Heart left ventricle (tissue), 16 donors: ENCODE data around the gene NCEH1. TPM values are rescaled to one million over a fixed set of nuclear protein-coding genes. Genes with fewer than 3 reads are reported as not detected.

Experiments
- ATAC-seq, 4 donors: fragments of 200-7000 bp; cut with Tn5 transposase; one replicate each; pipeline ENCODE4 v1.9.1; 2020 to 2022; ENCODE audit warnings: moderate library complexity in 4 of 4, mild to moderate bottlenecking in 3 of 4, moderate number of reproducible peaks in 1 of 4
- DNase-seq, 5 donors: peaks; one replicate each; pipeline ENCODE4 v3.0.0-alpha.2; 2020
- H3K27ac ChIP-seq, 12 donors: fragments of 200-600 bp; sonication (generic) in 4 of 12; one replicate each; pipeline versions ENCODE4 v1.5.0 to v1.8.0; 2016 to 2022; ENCODE audit warnings: mild to moderate bottlenecking in 2 of 12
- H3K27me3 ChIP-seq, 9 donors: fragments of 200-600 bp; sonication (generic) in 2 of 9; one replicate each; pipeline versions ENCODE4 v1.5.1 to v1.8.0; 2016 to 2022; ENCODE audit warnings: mild to moderate bottlenecking in 3 of 9
- H3K36me3 ChIP-seq, 9 donors: fragments of 200-600 bp; sonication (generic) in 2 of 9; one replicate each; pipeline versions ENCODE4 v1.5.0 to v1.8.0; 2018 to 2022; ENCODE audit warnings: mild to moderate bottlenecking in 2 of 9
- H3K4me1 ChIP-seq, 12 donors: fragments of 200-600 bp; sonication (generic) in 4 of 12; one replicate each; pipeline versions ENCODE4 v1.5.0 to v1.8.0; 2016 to 2022; ENCODE audit warnings: mild to moderate bottlenecking in 3 of 12
- H3K4me3 ChIP-seq, 12 donors: fragments of 200-600 bp; sonication (generic) in 4 of 12; one replicate each; pipeline versions ENCODE4 v1.5.0 to v1.8.0; 2017 to 2022; ENCODE audit warnings: mild to moderate bottlenecking in 9 of 12, moderate library complexity in 4 of 12
- H3K9me3 ChIP-seq, 12 donors: fragments of 200-600 bp; sonication (generic) in 4 of 12; one replicate each; pipeline versions ENCODE4 v1.5.0 to v1.8.0; 2016 to 2022; ENCODE audit warnings: mild to moderate bottlenecking in 1 of 12
- CTCF ChIP-seq, 12 donors: fragments of 200-600 bp; sonication (generic) in 4 of 12; IDR thresholded peaks; one replicate each; pipeline versions ENCODE4 v1.5.0 to v1.8.0; 2018 to 2022; ENCODE audit warnings: antibody characterized with exemption in 12 of 12, mild to moderate bottlenecking in 5 of 12
- POLR2A ChIP-seq, 2 donors: fragments of 450-650 bp; IDR thresholded peaks; one replicate each; pipeline ENCODE4 v1.6.1; 2017; ENCODE audit warnings: antibody characterized with exemption in 2 of 2, mild to moderate bottlenecking in 2 of 2, moderate library complexity in 2 of 2
- WGBS, 4 donors: extraction: QIAGEN DNeasy Blood & Tissue Kit in 2 of 4; methylation state at CpG; one replicate each; pipeline versions ENCODE4 v1.1.5 to v1.1.7; 2013 to 2018; 5-methylcytosine and 5-hydroxymethylcytosine counted together
- intact Hi-C, 10 donors: fragments of 100-400 bp; cut with DNase I; formaldehyde crosslinking; loops; one replicate each; pipeline versions ENCODE4 v1.11.1 to v1.14.2; 2022
- polyA plus RNA-seq, 2 donors: library from polyadenylated mRNA; stranded (reverse); fragments of 200-250 nt; gene quantifications; one replicate each; pipeline ENCODE4 v1.2.3, GENCODE V29; 2013
- total RNA-seq, 9 donors: library from RNA; depleted of rRNA in 2 of 9; stranded (reverse); fragments of >200 nt in 2 of 9; fragmentation: NEBNext Ultra II Directional in 3 of 9; extraction: Animal tissue kit (Norgen Biotek cat#: 25700) in 3 of 9; gene quantifications; one replicate each; pipeline versions ENCODE4 v1.1.0 to v1.2.4, GENCODE V29; 2016 to 2023
- donor health status: ischemic (EF 13 %, LVEDD 7.1; RV severe dilation, severe dysfunction).
- donor health status: healthy with polysubstance abuse.
- donor health status: DM: no; HTN: yes; CAD: no.
- donor health status: DM: no; HTN: no; CAD: no.
- donor health status: ischemic (EF 25% LVEDD 6.9; RV normal size, moderate dysfunction).
- donor health status: ischemic (EF 25% LVEDD 5.7; RV mildly dilated, moderate dysfunction).
- donor health status: healthy.
- donor health status: DM: yes; HTN: yes; CAD: no.
- donor health status: ischemic (EF 35%, LVEDD 5.7; RV mildly dilated, moderate dysfunction).
- donor health status: nonischemic (EF 11% LVEDD 7.7; RV severe dilation, severe dysfunction).
- donor health status: DM: yes; HTN: yes; CAD: no.
- donor health status: PGD.
- donor health status: ischemic (EF 29% LVEDD 5.4; RV normal size, mild dysfunction).
- donor health status: nonischemic (EF 23%, LVEDD 6.1; RV moderate dilation, normal function).

Gene NCEH1
- total and polyA plus RNA-seq, 11 donors, result 10.9 to 72.7 (median 50.1) TPM

DNA sequence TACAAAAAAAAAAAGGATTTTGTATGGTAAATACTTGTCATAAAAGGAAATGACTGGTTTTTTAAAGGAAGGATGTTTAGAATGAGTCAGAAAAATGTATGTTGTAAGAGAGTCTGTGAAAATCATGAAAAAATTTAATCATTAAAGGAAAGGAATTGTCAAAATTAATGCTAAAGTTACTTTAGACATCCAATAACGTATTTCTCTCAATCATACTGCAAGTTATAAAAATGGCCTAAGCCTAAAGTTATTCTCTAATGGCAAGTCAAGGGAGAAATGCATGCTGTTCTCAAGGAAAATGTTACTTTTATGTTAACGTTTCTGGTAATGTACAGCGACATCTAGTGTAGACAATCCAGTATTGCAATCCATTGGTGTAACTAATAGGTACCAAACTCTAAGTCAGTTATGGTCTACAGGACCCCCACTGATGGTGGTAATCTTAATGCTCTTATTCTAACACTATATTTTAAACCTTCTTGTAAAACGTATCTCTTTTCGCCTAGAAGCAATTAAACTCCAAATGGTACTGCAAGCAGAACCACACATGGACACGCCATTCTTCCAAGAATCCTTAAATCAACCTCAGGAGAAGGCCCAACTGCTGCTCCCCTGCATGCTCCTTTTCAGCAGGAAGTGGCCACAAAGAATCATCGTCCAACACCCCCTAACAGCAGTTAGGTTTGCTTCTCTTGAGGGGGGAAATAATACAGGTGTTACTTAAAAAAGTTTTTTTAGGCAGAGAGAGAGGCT lies 35.2 kb downstream of the NCEH1 start:
- H3K9me3 ChIP-seq, result no peaks in the 10 kb centered on the region
- H3K36me3 ChIP-seq, result no peaks in the 10 kb centered on the region
- no peak for ATAC-seq
- no peak overlapping the region for H3K4me3 ChIP-seq
- H3K27ac ChIP-seq, result peak overlapping the region in 8 of 12 donors; percentile 3 to 83 (median 75)
- H3K4me1 ChIP-seq, result peaks cover 0 to 51% (median 21%) of the 10 kb centered on the region in 12 donors
- intact Hi-C loops, result loop anchor here in 6 of 10 donors (2.0 to 10.0 kb wide), 4 partner anchors 33 to 69 kb away; partner anchors contain the start of gene NCEH1 (in 4 of the 6)
- no peak for DNase-seq
- peak; percentile 64 to 84 (median 78) for TF ChIP-seq CTCF (IDR thresholded peaks at IDR 0.05)
- TF ChIP-seq POLR2A (IDR thresholded peaks at IDR 0.05), result no peak
- no peaks in the 10 kb centered on the region for H3K27me3 ChIP-seq
- WGBS, 4 donors, result 46 to 57% (median 49%) methylated on average over 7 of the region's 7 CpGs

- DNase-seq (peak; percentile 39 to 78 (median 67)), ATAC-seq (peak; percentile 37 to 80 (median 70))
- Histone ChIP-seq H3K4me1 (peaks cover 0 to 57% (median 24%) of the 10 kb centered on the region in 12 donors), H3K9me3 (no peaks in the 10 kb centered on the region), H3K27me3 (no peaks in the 10 kb centered on the region), H3K36me3 (no peaks in the 10 kb centered on the region), H3K27ac (peak overlapping the region in 10 of 12 donors; percentile 5 to 61 (median 52)), H3K4me3 (no peak overlapping the region)
- 19 to 36% (median 31%) methylated on average over 2 of the region's 2 CpGs for WGBS, 4 donors
- peak; percentile 61 to 79 (median 70) for TF ChIP-seq CTCF (IDR thresholded peaks at IDR 0.05)
- TF ChIP-seq POLR2A (IDR thresholded peaks at IDR 0.05), result no peak
- intact Hi-C loops, result loop anchor here in 8 of 10 donors (1.0 to 10.0 kb wide), 6 partner anchors 37 to 79 kb away; partner anchors contain the start of genes NCEH1 (in 4 of the 8) and ECT2 (in 3 of the 8)
These were observed 37.6 kb downstream of the NCEH1 start for GRCh38 chr3:172673210-172673679.

DNA sequence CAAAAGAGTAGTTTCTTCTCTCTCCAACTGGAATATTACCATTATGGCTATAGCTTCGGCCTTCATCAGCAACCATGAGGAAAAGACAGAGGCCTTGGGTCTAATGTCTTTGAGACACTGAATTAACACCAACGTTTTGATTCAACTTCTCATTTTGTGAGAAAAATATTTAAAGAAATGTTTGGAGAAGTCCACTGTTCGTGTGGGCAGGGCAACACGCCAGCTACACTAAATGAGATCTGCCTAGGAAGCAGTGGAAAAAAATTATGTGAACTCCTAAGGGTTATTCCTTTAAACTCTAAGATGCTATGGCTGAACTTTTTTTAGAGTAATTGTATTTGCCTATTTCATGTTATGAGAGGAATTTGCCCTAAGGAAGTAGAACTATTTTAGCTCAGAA lies 41.8 kb downstream of the NCEH1 start:
- 74 to 83% (median 76%) methylated on average over 4 of the region's 4 CpGs for WGBS, 4 donors
- peaks cover 0 to 44% (median 26%) of the 10 kb centered on the region in 12 donors for H3K4me1 ChIP-seq
- DNase-seq, result no peak
- H3K9me3 ChIP-seq, result no peaks in the 10 kb centered on the region
- H3K27me3 ChIP-seq, result no peaks in the 10 kb centered on the region
- H3K4me3 ChIP-seq, result no peak overlapping the region
- no peak overlapping the region for H3K27ac ChIP-seq
- ATAC-seq, result no peak
- no peaks in the 10 kb centered on the region for H3K36me3 ChIP-seq
- TF ChIP-seq POLR2A (IDR thresholded peaks at IDR 0.05) (no peak), CTCF (IDR thresholded peaks at IDR 0.05) (no peak)
- intact Hi-C loops, result loop anchor here in 8 of 10 donors (5.0 to 10.0 kb wide), 8 partner anchors 72 to 634 kb away; partner anchors contain the start of gene FNDC3B (in 1 of the 8)
